DND-41 (cell line): ENCODE results near the gene ATXN1.

Experiments
- CTCF ChIP-seq: IDR thresholded peaks from 2 replicates; pipeline ENCODE4 v1.5.1; 2012; ENCODE audit warnings: borderline replicate concordance, low read length, moderate library complexity, mild to moderate bottlenecking; ENCODE audit not compliant: poor library complexity, severe bottlenecking; ENCODE audit errors: extremely low read depth
- EZH2 ChIP-seq: IDR thresholded peaks from 3 replicates; pipeline ENCODE4 v1.6.1; 2012; ENCODE audit warnings: borderline replicate concordance, low read depth, mild to moderate bottlenecking, moderate library complexity, low read length, inconsistent platforms; ENCODE audit not compliant: severe bottlenecking

- TF ChIP-seq CTCF (no peak), EZH2 (no peak)
These were observed 219.2 kb downstream of the ATXN1 start for GRCh38 chr6:16542070-16542469.
